SK-N-SH treated with all-trans-retinoic acid at 6 μM for 48 hours (cell line): ENCODE data around the gene NME3.

Experiments
- ATAC-seq: fragments of 200-7000 bp; cut with Tn5 transposase; 3 replicates; pipeline ENCODE4 v1.9.1; 2020; ENCODE audit warnings: mild to moderate bottlenecking, moderate library complexity
- ARNTL ChIP-seq: fragments of 450-650 bp; formaldehyde crosslinking; IDR thresholded peaks from 2 replicates; pipeline ENCODE4 v1.5.0; 2020; ENCODE audit warnings: low read depth, mild to moderate bottlenecking, moderate library complexity, borderline replicate concordance
- BACH2 ChIP-seq: fragments of 250-450 bp; sonication (Bioruptor Pico); IDR thresholded peaks from 2 replicates; pipeline ENCODE4 v1.9.0; 2021; ENCODE audit warnings: mild to moderate bottlenecking, borderline replicate concordance
- CREB5 ChIP-seq: fragments of 250-450 bp; sonication (Bioruptor Pico); IDR thresholded peaks from 2 replicates; pipeline ENCODE4 v1.5.1; 2020; ENCODE audit warnings: low read depth, mild to moderate bottlenecking, moderate library complexity
- CSDC2 ChIP-seq: fragments of 250-450 bp; sonication (Bioruptor Pico); IDR thresholded peaks from 2 replicates; pipeline ENCODE4 v1.5.0; 2020; ENCODE audit warnings: mild to moderate bottlenecking, moderate library complexity
- ESRRG ChIP-seq: fragments of 250-450 bp; sonication (Bioruptor Pico); IDR thresholded peaks from 2 replicates; pipeline ENCODE4 v1.6.1; 2021; ENCODE audit warnings: mild to moderate bottlenecking
- GLIS3 ChIP-seq: fragments of 250-450 bp; sonication (Bioruptor Pico); IDR thresholded peaks from 2 replicates; pipeline ENCODE4 v1.5.0; 2020; ENCODE audit warnings: mild to moderate bottlenecking, moderate library complexity
- ISL1 ChIP-seq: fragments of 250-450 bp; sonication (Bioruptor Pico); IDR thresholded peaks from 2 replicates; pipeline ENCODE4 v2.1.2; 2022; ENCODE audit warnings: mild to moderate bottlenecking, moderate library complexity
- PATZ1 ChIP-seq: fragments of 250-450 bp; sonication (Bioruptor Pico); IDR thresholded peaks from 2 replicates; pipeline ENCODE4 v1.8.0; 2020; ENCODE audit warnings: mild to moderate bottlenecking, moderate library complexity, borderline replicate concordance
- PPARA ChIP-seq: fragments of 250-450 bp; sonication (Bioruptor Pico); IDR thresholded peaks from 2 replicates; pipeline ENCODE4 v1.5.0; 2020; ENCODE audit warnings: mild to moderate bottlenecking, borderline replicate concordance
- RARB ChIP-seq: fragments of 250-450 bp; sonication (Bioruptor Pico); IDR thresholded peaks from 2 replicates; pipeline ENCODE4 v1.8.0; 2021; ENCODE audit warnings: mild to moderate bottlenecking, moderate library complexity
- SNAI2 ChIP-seq: fragments of 250-450 bp; sonication (Bioruptor Pico); IDR thresholded peaks from 2 replicates; pipeline ENCODE4 v1.5.0; 2020; ENCODE audit warnings: mild to moderate bottlenecking, moderate library complexity
- TCF4 ChIP-seq: fragments of 250-450 bp; sonication (Bioruptor Pico); IDR thresholded peaks from 2 replicates; pipeline ENCODE4 v1.8.0; 2021; ENCODE audit warnings: mild to moderate bottlenecking, moderate library complexity, borderline replicate concordance
- TOX ChIP-seq: fragments of 250-450 bp; sonication (Bioruptor Pico); IDR thresholded peaks from 2 replicates; pipeline ENCODE4 v1.8.0; 2021; ENCODE audit warnings: mild to moderate bottlenecking, moderate library complexity, borderline replicate concordance
- ZC3H10 ChIP-seq: fragments of 250-450 bp; sonication (Bioruptor Pico); IDR thresholded peaks from 2 replicates; pipeline ENCODE4 v1.5.1; 2021; ENCODE audit warnings: mild to moderate bottlenecking, moderate library complexity
- ZFP3 ChIP-seq: fragments of 250-450 bp; sonication (Bioruptor Pico); IDR thresholded peaks from 2 replicates; pipeline ENCODE4 v1.5.0; 2020; ENCODE audit warnings: mild to moderate bottlenecking, moderate library complexity
- ZFP30 ChIP-seq: fragments of 450-650 bp; formaldehyde crosslinking; IDR thresholded peaks from 2 replicates; pipeline ENCODE4 v1.5.0; 2022; ENCODE audit warnings: mild to moderate bottlenecking, moderate library complexity
- ZNF565 ChIP-seq: fragments of 450-650 bp; formaldehyde crosslinking; conservative IDR thresholded peaks from 2 replicates; pipeline ENCODE4 v1.5.0; 2020; ENCODE audit warnings: low read depth, mild to moderate bottlenecking, moderate library complexity
- ZNF70 ChIP-seq: fragments of 450-650 bp; formaldehyde crosslinking; IDR thresholded peaks from 2 replicates; pipeline ENCODE4 v1.5.0; 2020; ENCODE audit warnings: mild to moderate bottlenecking, moderate library complexity
- ZNF8 ChIP-seq: fragments of 450-650 bp; formaldehyde crosslinking; IDR thresholded peaks from 2 replicates; pipeline ENCODE4 v1.5.0; 2020; ENCODE audit warnings: mild to moderate bottlenecking, moderate library complexity
- TF ChIP-seq, protein P1 (sequence below): fragments of 250-450 bp; sonication (Bioruptor Pico); IDR thresholded peaks from 2 replicates; pipeline ENCODE4 v1.5.1; 2021; ENCODE audit warnings: mild to moderate bottlenecking, moderate library complexity
- TF ChIP-seq, protein P2 (sequence below): fragments of 250-450 bp; sonication (Bioruptor Pico); IDR thresholded peaks from 2 replicates; pipeline ENCODE4 v1.8.0; 2021; ENCODE audit warnings: low read depth, mild to moderate bottlenecking, moderate library complexity, borderline replicate concordance

NME3 gene

GRCh38 chr16:1762879-1763520 is 8.3 kb downstream of the NME3 start:
- ATAC-seq: no peak
- TF ChIP-seq ESRRG (CRISPR knock-in tag) (no peak), CREB5 (CRISPR knock-in tag) (no peak), RARB (CRISPR knock-in tag) (no peak)
- TF ChIP-seq, protein P1, sequence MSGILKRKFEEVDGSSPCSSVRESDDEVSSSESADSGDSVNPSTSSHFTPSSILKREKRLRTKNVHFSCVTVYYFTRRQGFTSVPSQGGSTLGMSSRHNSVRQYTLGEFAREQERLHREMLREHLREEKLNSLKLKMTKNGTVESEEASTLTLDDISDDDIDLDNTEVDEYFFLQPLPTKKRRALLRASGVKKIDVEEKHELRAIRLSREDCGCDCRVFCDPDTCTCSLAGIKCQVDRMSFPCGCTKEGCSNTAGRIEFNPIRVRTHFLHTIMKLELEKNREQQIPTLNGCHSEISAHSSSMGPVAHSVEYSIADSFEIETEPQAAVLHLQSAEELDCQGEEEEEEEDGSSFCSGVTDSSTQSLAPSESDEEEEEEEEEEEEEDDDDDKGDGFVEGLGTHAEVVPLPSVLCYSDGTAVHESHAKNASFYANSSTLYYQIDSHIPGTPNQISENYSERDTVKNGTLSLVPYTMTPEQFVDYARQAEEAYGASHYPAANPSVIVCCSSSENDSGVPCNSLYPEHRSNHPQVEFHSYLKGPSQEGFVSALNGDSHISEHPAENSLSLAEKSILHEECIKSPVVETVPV: no peak

DNA sequence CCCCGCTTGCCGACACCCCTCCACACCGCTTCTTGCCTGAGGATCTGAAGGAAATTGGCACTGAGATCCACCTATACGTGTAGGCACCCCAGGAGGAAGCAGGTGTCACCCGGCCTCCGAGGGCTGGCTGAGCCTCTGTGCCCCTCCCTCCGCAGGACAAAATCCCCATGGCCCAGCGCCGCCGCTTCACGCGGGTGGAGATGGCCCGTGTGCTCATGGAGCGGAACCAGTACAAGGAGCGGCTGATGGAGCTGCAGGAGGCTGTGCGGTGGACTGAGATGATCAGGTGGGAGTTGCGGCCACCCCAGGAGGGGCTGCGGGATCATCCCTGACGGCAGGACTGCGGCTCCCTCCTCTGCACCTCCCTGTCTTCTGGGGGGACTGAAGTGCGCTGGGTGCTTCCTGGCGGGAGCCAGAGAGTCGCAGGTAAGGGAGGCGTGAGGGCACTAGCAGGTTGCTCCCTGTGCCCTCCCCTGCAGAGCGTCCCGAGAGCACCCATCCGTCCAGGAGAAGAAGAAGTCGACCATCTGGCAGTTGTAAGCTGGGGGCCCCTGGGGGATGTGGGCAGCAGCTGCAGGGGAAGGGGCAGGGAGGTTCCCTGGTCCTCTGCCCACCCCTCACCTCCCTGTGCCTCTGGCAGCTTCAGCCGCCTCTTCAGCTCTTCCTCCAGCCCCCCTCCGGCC is 9.0 kb downstream of the NME3 start:
- ATAC-seq: no peak
- TF ChIP-seq ISL1 (no peak), TOX (CRISPR knock-in tag) (no peak), ZC3H10 (CRISPR knock-in tag) (no peak), TCF4 (CRISPR knock-in tag) (no peak), GLIS3 (CRISPR knock-in tag) (no peak), SNAI2 (no peak), ZNF70 (no peak), ZNF565 (CRISPR knock-in tag) (no peak), CREB5 (CRISPR knock-in tag) (no peak), ZNF8 (CRISPR knock-in tag) (no peak), BACH2 (CRISPR knock-in tag) (no peak), PPARA (CRISPR knock-in tag) (no peak), CSDC2 (CRISPR knock-in tag) (no peak), PATZ1 (CRISPR knock-in tag) (no peak)
- TF ChIP-seq, protein P1: no peak
- TF ChIP-seq, protein P2, sequence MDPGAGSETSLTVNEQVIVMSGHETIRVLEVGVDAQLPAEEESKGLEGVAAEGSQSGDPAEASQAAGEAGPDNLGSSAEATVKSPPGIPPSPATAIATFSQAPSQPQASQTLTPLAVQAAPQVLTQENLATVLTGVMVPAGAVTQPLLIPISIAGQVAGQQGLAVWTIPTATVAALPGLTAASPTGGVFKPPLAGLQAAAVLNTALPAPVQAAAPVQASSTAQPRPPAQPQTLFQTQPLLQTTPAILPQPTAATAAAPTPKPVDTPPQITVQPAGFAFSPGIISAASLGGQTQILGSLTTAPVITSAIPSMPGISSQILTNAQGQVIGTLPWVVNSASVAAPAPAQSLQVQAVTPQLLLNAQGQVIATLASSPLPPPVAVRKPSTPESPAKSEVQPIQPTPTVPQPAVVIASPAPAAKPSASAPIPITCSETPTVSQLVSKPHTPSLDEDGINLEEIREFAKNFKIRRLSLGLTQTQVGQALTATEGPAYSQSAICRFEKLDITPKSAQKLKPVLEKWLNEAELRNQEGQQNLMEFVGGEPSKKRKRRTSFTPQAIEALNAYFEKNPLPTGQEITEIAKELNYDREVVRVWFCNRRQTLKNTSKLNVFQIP: no peak

DNA sequence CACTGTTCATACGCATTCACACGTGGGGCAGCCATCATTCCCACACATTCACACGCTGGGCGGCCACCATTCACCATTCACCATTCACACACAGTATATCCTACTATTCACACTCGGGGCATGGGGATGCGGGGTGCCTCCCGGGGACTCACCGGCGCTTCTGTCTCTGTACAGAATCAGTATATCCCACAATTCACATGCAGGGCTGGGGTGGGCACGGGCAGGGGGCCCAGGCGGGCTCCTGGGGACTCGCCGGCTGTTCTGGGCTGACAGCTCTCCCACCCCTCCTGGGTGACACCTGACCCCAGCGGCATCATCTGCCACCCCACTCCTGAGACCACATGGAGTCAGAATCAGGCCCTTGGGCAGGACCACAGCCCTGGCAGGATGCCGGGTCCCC is 9.6 kb downstream of the NME3 start:
- ATAC-seq: no peak
- TF ChIP-seq CSDC2 (CRISPR knock-in tag) (no peak), ZNF8 (CRISPR knock-in tag) (no peak), GLIS3 (CRISPR knock-in tag) (no peak), PPARA (CRISPR knock-in tag) (no peak)
- TF ChIP-seq, all 23 proteins: peak for 0

DNA sequence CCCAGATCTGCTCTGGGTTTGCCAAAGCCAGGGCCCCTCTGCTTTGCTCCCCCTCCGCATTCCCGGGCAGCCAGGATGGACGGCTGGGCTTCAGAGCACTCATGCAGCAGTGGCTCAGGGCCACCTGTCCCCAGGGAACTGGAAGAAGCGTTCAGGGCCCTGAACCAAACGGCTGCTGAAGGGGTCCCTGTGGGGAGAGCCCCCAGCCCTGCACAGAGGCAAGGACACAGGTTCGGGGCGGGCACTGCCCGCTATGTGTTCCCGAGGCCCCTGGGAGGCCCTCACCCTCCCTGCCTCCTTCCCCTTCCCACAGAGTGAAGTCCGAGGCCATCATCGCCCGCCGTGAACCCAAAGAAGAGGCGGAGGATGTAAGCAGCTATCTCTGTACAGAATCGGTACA is 10.4 kb downstream of the NME3 start:
- TF ChIP-seq GLIS3 (CRISPR knock-in tag) (no peak), RARB (CRISPR knock-in tag) (no peak), ZFP3 (CRISPR knock-in tag) (no peak), CREB5 (CRISPR knock-in tag) (no peak), ZFP30 (CRISPR knock-in tag) (no peak), BACH2 (CRISPR knock-in tag) (no peak), ARNTL (CRISPR knock-in tag) (no peak), ZNF565 (CRISPR knock-in tag) (no peak)

More for the DNA sequence above, 10.4 kb downstream of the NME3 start:
- no peak for ATAC-seq
